Measurements from ENCODE around the gene BMF. TPM values are rescaled to one million over a fixed set of nuclear protein-coding genes. Genes with fewer than 3 reads are reported as not detected.
"Not testable (repeated sequence)": the region's sequence is repeated elsewhere in the genome, so short reads cannot be mapped to it uniquely, and the experiment has no call there.

Gene BMF
- polyA plus RNA-seq, 1 donor from 2014 or later = 5.8 TPM

DNA sequence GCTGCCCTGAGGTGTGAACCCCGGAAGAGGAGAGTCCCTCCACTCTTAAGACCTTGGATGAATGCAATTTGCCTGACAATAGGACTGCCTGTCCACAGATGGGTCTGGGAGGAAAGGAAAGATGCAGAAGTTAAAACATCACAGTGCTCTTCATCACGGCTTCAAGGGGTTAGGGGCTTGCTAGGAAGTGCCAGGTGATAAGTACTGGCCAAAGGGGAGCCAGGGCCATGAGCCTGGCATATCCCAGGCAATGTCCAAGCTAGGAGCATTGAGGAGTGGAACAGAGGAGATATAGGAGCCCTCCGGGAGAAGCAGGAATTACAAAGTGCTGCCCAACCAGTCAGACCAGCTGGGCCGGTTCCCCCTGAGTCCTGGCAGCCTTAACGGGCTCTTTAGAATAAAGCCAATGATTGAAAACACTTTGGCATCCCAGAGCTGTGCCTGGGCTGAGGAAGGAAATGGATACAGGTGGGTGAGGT, 16.2 kb upstream of the BMF start:
- not testable (repeated sequence) for H3K27me3 ChIP-seq (ENCODE audit: insufficient read depth, low read depth, low read length); H3K27ac ChIP-seq (ENCODE audit: low read length); H3K9me2 ChIP-seq (ENCODE audit: insufficient read depth, low read length); H3F3A ChIP-seq (ENCODE audit: insufficient read depth, low read length, poor library complexity, severe bottlenecking); H3K36me3 ChIP-seq (ENCODE audit: insufficient read depth, low read length); H3K79me2 ChIP-seq (replicated peaks; ENCODE audit: insufficient read depth, low read length); H3K4me2 ChIP-seq (ENCODE audit: low read length); H3K4me3 ChIP-seq (ENCODE audit: low read length); H3K9ac ChIP-seq (ENCODE audit: low read length); H3K9me3 ChIP-seq (ENCODE audit: low read length); H4K20me1 ChIP-seq (ENCODE audit: insufficient read depth); H2AFZ ChIP-seq (ENCODE audit: low read depth, low read length)

DNA sequence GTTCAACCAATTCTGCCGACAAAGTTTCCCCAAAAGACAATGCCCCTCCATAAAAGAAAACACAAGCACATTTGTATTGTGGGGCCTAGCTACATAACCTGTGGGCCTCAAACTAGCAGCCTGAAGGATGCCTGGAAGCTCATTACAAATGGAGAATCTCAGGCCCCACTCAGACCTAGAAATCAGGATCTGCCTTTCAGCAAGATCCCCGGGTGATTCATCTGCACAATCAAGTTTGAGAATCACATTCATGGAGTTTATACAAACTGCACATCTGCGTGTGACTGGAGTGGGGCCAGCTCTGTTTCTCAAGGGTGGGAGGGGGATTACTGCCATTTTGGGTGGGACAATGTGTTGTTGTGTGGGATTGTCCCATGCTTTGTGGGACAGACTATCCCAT, 15.7 kb upstream of the BMF start:
- H3K4me3 ChIP-seq (ENCODE audit: low read length); H3K9me3 ChIP-seq (ENCODE audit: low read length); H3F3A ChIP-seq (ENCODE audit: insufficient read depth, low read length, poor library complexity, severe bottlenecking); H3K36me3 ChIP-seq (ENCODE audit: insufficient read depth, low read length); H3K9me2 ChIP-seq (ENCODE audit: insufficient read depth, low read length); H2AFZ ChIP-seq (ENCODE audit: low read depth, low read length); H4K20me1 ChIP-seq (ENCODE audit: insufficient read depth); H3K27ac ChIP-seq (ENCODE audit: low read length); H3K79me2 ChIP-seq (replicated peaks; ENCODE audit: insufficient read depth, low read length); H3K27me3 ChIP-seq (ENCODE audit: insufficient read depth, low read depth, low read length); H3K4me2 ChIP-seq (ENCODE audit: low read length); H3K9ac ChIP-seq (ENCODE audit: low read length): not testable (repeated sequence)

DNA sequence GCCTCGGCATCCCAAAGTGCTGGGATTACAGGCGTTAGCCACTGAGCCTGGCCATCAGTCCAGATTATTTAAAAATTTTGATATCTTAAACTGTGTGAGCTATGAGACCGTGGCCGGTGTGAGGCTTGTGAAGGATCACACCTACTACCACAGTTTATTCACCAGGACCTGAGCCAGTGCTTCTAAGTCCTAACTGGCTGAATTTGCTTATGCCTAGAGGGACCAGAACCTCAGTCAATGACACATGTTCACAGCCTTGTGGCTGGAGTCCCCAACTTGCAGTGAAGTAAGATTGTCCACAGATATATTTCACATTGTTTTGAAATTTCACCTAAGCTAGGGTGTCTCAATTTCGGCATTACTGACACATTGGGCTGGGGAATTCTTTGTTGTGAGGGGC, 15.2 kb upstream of the BMF start:
- H3K4me3 ChIP-seq (ENCODE audit: low read length) = not testable (repeated sequence)

DNA sequence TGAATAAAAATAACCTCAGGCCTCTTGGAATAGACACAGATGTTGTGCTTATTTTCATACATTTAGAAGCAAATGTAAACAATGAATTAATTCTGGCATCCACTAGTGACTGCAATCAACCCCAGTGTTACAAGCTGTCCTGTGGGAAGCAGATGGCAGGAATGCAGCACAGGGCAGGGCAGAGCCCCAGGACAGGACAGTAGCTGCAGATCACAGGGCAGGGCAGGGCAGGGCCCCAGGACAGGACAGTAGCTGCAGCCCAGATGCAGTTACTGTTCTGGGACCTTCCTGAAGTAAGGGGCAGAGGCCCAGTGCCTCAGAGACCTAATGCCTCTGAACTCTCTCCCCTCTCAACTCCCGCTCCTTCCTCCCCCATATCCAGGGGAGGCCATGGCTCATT, 14.3 kb upstream of the BMF start:
- H3K9me3 ChIP-seq (ENCODE audit: low read length); H3K27ac ChIP-seq (ENCODE audit: low read length); H3K27me3 ChIP-seq (ENCODE audit: insufficient read depth, low read depth, low read length); H3K79me2 ChIP-seq (replicated peaks; ENCODE audit: insufficient read depth, low read length); H3K4me3 ChIP-seq (ENCODE audit: low read length); H3F3A ChIP-seq (ENCODE audit: insufficient read depth, low read length, poor library complexity, severe bottlenecking); H2AFZ ChIP-seq (ENCODE audit: low read depth, low read length); H3K4me2 ChIP-seq (ENCODE audit: low read length); H3K9ac ChIP-seq (ENCODE audit: low read length); H4K20me1 ChIP-seq (ENCODE audit: insufficient read depth); H3K36me3 ChIP-seq (ENCODE audit: insufficient read depth, low read length); H3K9me2 ChIP-seq (ENCODE audit: insufficient read depth, low read length): not testable (repeated sequence)

More for the DNA sequence above, 15.2 kb upstream of the BMF start:
- not testable (repeated sequence) for H3K9me3 ChIP-seq (ENCODE audit: low read length); H4K20me1 ChIP-seq (ENCODE audit: insufficient read depth); H3F3A ChIP-seq (ENCODE audit: insufficient read depth, low read length, poor library complexity, severe bottlenecking); H2AFZ ChIP-seq (ENCODE audit: low read depth, low read length); H3K79me2 ChIP-seq (replicated peaks; ENCODE audit: insufficient read depth, low read length); H3K27me3 ChIP-seq (ENCODE audit: insufficient read depth, low read depth, low read length); H3K9ac ChIP-seq (ENCODE audit: low read length); H3K4me2 ChIP-seq (ENCODE audit: low read length); H3K9me2 ChIP-seq (ENCODE audit: insufficient read depth, low read length); H3K36me3 ChIP-seq (ENCODE audit: insufficient read depth, low read length); H3K27ac ChIP-seq (ENCODE audit: low read length)

DNA sequence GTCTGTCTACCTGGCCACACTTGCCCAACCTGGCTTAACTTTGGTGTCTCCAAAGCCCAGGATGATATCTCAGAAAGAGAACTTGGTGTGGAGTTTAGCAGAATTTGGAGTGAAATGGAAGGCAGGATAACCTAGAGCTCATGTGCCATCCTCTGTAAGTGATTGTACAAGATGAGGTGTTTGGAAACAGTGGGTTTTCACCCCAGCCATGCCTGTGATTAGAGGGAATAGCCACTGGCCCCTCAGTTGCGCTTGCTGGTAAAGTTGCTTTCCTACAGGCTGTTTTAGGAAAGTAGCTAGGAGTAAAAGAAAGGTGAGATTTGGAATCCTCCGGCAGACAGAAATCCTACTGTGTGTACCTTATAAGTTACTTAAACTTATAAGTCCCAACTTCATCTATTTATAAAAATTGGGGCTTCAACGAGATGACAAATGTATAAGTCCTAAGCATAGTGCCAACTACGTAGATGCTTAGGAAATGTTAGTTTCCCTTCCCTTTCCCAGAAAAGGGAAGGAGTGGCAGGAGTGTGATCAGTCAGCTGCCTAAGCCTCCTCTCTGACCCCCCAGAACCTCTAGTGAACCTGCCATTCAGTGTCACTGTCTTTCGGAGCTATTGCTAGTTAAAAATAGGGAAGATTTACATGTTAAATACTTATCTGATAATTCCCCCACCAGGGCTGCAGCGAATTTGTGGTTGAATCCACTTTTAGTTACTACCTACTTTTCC, 13.4 kb upstream of the BMF start:
- H3K27me3 ChIP-seq (ENCODE audit: insufficient read depth, low read depth, low read length) = no peaks in the 10 kb centered on the region
- no peak overlapping the region for H3K4me2 ChIP-seq (ENCODE audit: low read length)
- H3K27ac ChIP-seq (ENCODE audit: low read length) = no peak overlapping the region
- H3K9me3 ChIP-seq (ENCODE audit: low read length) = no peaks in the 10 kb centered on the region
- H4K20me1 ChIP-seq (ENCODE audit: insufficient read depth) = no peaks in the 10 kb centered on the region
- no peaks in the 10 kb centered on the region for H3K36me3 ChIP-seq (ENCODE audit: insufficient read depth, low read length)
- no peaks in the 10 kb centered on the region for H3K9me2 ChIP-seq (ENCODE audit: insufficient read depth, low read length)
- H3K79me2 ChIP-seq (replicated peaks; ENCODE audit: insufficient read depth, low read length) = no peaks in the 10 kb centered on the region
- TF ChIP-seq EP300 (conservative IDR thresholded peaks at IDR 0.05; ENCODE audit: poor library complexity, severe bottlenecking) (no peak), EZH2 (IDR thresholded peaks at IDR 0.05; ENCODE audit: borderline replicate concordance, insufficient read depth, low read length, poor library complexity, severe bottlenecking) (no peak), SMC3 (conservative IDR thresholded peaks at IDR 0.05; ENCODE audit: poor library complexity) (no peak)
- TF ChIP-seq, protein P1, sequence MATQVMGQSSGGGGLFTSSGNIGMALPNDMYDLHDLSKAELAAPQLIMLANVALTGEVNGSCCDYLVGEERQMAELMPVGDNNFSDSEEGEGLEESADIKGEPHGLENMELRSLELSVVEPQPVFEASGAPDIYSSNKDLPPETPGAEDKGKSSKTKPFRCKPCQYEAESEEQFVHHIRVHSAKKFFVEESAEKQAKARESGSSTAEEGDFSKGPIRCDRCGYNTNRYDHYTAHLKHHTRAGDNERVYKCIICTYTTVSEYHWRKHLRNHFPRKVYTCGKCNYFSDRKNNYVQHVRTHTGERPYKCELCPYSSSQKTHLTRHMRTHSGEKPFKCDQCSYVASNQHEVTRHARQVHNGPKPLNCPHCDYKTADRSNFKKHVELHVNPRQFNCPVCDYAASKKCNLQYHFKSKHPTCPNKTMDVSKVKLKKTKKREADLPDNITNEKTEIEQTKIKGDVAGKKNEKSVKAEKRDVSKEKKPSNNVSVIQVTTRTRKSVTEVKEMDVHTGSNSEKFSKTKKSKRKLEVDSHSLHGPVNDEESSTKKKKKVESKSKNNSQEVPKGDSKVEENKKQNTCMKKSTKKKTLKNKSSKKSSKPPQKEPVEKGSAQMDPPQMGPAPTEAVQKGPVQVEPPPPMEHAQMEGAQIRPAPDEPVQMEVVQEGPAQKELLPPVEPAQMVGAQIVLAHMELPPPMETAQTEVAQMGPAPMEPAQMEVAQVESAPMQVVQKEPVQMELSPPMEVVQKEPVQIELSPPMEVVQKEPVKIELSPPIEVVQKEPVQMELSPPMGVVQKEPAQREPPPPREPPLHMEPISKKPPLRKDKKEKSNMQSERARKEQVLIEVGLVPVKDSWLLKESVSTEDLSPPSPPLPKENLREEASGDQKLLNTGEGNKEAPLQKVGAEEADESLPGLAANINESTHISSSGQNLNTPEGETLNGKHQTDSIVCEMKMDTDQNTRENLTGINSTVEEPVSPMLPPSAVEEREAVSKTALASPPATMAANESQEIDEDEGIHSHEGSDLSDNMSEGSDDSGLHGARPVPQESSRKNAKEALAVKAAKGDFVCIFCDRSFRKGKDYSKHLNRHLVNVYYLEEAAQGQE (IDR thresholded peaks at IDR 0.05; ENCODE audit: borderline replicate concordance) = no peak
- no peak overlapping the region for H3K4me3 ChIP-seq (ENCODE audit: low read length)
- H2AFZ ChIP-seq (ENCODE audit: low read depth, low read length) = no peak overlapping the region
- no peaks in the 10 kb centered on the region for H3F3A ChIP-seq (ENCODE audit: insufficient read depth, low read length, poor library complexity, severe bottlenecking)
- no peak overlapping the region for H3K9ac ChIP-seq (ENCODE audit: low read length)
